NCI-H345 (cell line): ENCODE results near the gene TRAF2.

ENCODE experiments used
- DNase-seq: peaks from one replicate; lab custom pipeline; 2025; lab: John Stamatoyannopoulos, UW

Gene TRAF2

DNA sequence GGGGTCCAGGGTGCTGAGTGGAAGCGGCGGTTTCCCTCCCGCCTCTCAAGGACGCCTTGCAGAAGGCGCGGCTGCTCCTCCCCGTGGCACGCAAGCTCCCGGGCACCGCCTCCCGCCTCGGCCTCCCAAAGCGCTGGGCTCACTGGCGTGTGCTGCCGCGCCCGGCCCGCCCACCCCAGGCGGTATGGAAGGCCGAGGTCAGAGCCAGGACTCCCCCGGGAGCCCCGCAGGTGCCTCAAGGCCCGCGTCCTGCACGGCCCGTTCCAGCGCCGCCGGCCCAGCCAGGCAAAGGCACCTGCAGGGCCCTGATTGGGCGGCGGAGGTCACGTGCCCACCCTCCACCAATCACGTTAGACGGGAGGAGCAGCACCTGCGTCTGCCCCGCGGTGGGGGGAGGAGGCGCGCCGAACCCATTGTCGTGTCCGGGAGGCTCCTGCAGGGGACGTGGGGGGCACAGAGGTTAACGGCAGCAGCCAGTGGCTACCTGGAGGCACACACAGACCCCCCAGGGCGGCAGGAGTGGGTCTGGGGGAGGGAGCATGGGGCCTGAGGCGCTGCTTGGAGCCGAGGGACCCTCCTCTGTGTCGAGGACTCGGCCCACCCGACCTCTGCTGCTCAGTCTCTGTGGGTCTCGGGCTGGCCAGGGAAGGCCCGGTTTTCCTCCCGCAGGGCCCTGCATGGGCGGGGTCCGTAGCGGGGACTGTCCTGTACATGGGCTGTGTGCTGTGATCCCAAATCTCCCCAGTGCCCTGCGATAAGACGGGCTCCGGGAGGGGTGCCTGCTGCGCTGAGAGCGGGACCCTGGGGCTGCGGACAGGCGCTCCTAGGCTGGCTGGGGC, 63.7 kb downstream of the TRAF2 start:
- DNase-seq: peak; percentile 96

DNA sequence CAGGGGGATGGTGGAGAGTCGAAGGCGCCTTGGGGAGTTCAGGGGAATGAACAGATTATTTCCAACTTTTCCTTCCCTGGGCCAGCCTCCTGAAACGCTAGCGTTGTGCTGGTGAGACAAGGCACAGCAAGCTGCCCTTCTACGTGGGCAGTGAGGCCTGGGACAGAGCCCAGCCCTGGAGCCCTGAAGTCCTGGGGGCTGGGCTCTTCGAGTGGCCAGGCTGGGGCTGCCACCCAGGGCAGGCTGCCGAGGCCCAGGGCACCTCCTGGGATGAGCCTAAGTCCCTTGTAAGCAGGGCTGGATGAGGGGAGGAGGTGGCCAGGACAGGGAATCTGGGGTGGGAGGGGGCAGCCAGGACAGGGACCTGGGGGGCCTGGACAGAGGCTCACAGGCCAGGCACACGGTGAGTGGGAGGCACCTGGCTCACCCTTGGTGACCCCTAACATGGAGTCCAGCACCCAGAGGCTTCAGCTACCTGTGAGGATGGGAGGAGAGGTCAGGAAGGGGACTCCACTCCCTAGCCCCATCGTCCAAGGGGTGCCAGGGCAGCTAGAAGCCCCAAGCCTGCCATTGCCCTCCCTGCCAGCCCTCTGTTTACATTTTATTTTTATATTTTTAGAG, 64.5 kb downstream of the TRAF2 start:
- peak; percentile 16 for DNase-seq

DNA sequence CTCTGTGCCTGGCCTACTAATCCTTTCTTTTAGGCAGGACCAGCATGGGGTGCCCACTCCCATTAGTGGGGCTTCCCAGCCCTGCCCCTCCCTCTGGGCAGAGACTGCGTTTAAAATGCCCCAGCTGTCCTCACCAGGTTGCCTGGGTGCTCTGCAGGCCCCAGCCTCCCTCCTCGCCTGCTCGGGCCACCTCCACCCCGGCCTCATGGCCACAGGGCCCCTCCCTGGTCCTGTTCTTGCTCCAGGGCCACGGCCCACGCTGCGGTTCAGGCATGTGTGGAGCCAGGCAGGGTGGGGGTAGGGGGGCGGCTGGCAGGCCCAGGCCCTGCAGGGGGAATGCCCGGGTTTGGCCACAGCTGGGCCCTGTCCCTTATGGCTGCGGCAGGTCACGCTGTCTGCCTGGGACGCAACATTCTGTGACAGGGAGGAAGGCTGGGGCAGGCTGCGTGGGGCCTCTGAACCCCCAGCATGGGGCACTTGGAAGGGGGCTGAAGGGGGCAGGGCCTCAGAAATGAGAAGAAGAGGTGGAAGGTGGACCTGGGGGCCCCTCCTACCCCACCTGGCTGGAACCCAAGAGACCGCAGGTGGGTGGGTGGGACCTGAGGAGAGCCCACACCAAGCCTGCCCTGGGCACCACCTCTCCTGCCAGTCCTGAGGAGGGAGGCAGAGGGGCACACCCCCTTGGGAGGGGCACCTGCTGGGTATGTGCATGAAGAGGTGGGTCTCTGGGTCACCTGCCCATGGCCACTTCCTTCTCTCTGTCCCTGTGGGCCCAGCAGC, 65.4 kb downstream of the TRAF2 start, which contains the start of gene LCN12:
TSS of gene LCN12 (plus strand) at position 733 of the 780 bp plus-strand sequence. CDS start 55 bp downstream, outside the sequence.
- no peak for DNase-seq

DNA sequence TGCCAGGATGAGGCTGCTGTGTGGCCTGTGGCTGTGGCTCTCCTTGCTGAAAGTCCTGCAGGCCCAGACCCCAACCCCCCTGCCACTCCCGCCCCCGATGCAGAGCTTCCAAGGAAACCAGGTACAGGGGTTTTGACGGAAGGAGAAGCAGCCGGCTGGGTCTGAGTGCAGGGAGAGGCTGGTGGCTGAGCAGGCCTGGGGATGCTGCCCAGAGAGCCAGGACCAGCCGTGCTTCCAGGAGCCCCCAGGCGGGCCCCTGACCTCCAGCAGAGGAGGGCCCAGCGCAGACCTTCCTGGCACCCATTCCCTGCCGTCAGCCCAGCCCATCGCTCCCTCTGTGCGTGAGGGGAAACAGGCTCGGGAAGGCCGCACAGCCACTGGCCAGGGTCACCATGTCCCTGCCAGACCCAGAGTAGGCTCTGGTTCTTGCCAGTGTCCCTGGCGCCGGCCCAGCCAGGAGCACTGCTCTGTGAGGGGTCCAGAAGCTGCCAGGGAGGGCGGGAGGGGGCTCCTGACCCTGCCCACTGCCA, 66.1 kb downstream of the TRAF2 start:
- DNase-seq: no peak

DNA sequence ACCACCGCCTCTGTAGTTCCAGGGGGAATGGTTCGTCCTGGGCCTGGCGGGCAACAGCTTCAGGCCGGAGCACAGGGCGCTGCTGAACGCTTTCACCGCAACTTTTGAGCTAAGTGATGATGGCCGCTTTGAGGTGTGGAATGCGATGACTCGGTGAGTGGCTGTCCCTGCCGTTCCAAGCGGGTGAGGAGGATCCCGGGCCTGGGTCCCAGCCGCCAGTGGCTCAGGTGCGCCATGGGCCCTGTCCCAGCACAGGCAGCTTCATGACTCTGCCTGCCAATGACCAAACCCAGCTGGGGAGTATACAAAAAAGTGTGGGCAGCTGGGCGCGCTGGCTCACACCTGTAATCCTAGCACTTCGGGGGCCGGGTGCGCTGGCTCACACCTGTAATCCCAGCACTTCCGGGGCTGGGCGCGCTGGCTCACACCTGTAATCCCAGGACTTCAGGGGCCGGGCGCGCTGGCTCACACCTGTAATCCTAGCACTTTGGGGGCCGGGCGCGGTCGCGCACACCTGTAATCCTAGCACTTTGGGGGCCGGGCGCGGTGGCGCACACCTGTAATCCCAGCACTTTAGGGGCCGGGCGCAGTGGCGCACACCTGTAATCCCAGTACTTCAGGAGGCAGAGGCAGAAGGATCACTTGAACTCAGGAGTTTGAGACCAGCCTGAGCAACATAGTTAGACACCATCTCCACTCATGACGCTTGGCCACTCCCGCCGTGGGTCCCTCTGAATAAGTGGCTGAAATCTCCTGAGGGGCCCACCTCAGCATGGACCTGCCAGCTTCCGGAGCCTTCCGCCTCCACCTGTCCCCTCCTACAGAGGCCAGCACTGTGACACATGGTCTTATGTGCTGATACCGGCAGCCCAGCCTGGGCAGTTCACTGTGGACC, 66.8 kb downstream of the TRAF2 start:
- DNase-seq: no peak

DNA sequence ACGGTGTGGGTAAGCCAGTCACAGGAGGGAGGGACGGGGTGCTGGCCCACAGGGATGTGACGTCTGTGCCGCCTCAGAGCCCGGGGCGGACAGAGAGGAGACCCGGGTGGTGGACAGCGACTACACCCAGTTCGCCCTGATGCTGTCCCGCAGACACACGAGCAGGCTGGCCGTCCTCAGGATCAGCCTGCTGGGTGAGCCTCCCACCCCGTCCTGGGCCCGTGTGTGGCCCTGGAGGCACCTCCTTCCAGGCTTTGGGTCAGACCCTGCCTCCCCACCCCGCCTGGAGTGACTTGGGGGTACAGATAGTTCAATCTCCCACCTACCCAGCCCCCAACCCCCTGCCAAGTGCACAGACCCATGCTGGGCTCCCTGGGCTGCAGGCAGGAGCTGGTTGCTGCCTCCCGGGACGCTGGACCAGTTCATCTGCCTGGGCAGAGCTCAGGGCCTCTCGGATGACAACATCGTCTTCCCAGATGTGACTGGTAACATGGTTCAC, 67.5 kb downstream of the TRAF2 start:
- DNase-seq: no peak

DNA sequence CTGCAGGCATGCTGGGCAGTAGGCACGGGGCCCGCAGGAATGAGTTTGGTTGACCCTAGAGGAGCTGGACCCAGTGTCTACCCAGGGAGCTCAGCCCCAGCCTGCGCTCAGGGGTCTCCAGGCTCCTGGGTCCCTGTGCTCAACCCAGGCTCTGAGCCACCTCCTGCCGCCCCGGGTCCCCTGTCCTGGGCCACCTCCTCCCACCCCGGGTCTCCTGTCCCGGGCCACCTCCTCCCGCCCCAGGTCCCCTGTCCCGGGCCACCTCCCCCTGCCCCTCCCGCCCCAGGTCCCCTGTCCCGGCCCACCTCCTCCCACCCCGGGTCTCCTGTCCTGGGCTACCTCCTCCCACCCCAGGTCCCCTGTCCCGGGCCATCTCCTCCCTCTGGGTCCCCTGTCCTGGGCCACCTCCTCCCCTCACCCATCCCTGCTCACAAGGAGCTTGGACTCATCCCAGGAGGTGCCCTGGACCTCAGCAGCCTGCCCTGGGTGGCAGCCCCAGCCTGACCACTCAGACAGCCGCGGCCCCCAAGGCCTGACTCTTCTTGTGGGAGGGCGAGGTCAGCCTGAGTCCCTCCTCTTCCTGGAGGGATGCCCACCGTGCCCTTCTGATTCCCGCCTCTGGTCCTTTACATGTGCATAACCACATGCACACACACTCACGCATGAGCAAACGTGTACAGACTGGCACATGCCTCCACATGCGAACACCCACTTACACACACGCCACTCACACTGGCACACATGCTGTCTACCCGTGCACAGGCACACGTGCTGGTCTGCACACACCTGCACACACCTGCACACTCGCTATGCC, 68.2 kb downstream of the TRAF2 start:
- no peak for DNase-seq

DNA sequence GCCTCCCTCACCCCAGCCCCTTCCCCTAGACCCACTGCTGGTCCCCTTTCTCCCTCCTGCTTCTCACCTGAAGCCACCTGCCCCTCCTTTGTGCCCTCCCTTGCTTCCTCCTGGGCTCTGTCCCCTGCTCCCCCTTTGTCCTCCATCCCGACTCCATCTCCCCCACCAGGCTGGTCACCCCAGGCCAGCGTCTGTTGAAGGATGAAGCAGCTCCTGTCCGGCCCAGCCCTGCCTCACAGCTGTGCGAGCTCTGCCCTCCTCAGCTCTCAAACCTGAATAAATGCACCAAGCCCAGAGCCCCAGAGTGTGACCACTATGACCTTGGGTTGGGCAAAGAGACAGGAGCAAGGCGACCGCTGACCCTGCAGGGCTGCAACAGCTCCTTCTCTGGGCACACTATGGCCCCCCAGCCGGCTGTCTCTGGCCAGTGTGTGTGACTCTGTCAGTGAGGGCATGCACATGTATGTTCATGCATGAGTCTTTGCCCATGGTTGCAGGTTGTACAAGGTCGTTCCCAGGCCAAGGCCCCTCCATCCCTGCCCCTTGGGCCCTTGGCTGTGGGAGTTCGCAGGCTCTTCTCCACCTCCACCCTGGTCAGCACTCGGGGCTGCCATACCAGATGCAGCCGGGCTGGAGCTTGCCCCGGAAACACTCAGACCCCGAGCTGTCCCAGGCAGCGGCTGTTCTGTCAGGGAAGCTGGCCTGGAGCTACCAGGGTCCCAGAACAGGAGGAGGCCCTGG, 69.1 kb downstream of the TRAF2 start:
- no peak for DNase-seq

DNA sequence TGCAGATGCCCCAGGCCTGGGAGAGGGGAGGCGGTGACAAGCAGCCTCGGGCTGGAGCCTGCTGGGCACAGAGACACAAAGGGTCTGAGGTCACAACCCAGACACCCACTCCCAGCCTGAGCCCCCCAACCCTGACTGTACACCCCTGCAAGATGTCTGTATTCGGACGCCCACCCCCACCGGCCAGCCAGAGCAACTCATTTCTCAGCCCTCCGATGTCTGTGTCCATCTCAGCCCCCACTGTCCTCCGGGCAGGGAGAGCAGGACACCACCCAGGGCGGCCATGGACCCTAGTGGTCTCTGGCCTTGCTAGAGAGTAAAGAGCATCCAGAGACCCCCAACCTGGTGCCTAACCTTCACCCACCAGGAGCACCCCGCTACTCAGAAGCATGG, 69.6 kb downstream of the TRAF2 start:
- no peak for DNase-seq

DNA sequence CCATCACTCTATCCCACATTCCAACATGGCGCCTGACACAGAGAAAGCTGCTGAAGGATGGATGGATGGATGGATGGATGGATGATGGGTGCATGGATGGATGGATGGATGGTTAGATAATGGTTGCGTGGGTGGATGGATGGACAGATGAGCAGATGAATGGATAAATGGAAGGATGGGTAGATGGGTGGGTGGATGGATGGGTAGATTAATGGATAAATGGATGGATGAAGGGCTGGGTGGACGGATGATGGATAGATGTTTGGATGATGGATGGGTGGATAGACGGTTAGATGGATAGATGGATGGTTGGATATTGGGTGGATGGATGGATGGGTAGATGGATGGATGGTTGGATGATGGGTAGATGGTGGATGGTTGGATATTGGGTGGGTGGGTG, 70.3 kb downstream of the TRAF2 start:
- no peak for DNase-seq

DNA sequence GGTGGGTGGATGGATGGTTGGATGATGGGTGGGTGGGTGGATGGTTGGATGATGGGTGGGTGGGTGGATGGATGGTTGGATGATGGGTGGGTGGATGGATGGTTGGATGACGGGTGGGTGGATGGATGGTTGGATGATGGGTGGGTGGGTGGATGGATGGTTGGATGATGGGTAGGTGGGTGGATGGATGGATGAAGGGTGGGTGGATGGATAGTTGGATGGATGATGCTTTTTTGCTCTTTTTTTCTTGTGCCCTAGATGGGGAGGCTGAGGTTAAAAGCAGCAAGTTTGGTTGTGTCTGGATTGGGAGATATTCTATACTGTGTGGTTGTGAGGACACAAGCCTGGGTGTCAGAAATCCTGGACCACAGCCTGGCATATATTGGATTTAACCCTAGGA, 71.1 kb downstream of the TRAF2 start:
- DNase-seq: no peak

DNA sequence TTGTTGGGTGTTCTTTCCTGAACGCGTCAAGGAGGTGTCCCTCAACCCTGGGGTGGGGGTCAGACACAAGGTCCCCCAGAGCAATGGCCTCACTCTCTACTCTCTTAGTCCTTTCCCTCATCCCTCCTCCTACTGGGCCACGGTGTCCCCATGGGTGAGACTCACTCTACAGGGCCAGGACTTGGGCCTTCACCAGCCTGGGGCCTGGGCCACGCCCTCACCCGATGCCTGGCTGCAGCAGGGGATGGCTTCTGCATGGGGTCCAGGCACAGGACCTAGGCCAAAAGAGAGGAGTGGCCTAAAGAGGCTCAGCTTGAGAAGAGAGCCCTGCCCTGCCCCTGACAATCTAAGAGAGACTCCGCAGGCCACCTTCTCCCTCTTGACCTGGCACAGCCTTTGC, 71.6 kb downstream of the TRAF2 start:
- no peak for DNase-seq

DNA sequence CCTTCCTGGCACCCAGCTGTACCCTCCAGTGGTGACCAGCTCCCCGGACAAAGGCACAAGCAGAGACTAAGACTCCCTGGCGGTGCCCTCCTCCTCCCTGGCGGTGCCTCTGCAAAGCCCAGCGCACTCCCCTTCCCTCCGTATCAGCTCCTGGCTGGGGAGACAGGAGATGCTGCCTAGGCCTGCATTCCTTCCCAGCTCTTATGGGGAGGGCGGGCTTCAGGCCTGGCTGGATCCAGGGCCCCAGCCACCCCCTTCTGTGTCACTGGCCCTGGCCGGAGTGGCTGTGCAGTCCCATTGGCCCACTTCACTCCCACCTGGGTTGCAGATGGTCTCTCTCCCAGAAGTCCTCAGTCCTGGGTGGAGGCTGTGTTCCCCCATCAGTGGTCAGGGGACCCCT, 72.2 kb downstream of the TRAF2 start:
- DNase-seq: no peak

DNA sequence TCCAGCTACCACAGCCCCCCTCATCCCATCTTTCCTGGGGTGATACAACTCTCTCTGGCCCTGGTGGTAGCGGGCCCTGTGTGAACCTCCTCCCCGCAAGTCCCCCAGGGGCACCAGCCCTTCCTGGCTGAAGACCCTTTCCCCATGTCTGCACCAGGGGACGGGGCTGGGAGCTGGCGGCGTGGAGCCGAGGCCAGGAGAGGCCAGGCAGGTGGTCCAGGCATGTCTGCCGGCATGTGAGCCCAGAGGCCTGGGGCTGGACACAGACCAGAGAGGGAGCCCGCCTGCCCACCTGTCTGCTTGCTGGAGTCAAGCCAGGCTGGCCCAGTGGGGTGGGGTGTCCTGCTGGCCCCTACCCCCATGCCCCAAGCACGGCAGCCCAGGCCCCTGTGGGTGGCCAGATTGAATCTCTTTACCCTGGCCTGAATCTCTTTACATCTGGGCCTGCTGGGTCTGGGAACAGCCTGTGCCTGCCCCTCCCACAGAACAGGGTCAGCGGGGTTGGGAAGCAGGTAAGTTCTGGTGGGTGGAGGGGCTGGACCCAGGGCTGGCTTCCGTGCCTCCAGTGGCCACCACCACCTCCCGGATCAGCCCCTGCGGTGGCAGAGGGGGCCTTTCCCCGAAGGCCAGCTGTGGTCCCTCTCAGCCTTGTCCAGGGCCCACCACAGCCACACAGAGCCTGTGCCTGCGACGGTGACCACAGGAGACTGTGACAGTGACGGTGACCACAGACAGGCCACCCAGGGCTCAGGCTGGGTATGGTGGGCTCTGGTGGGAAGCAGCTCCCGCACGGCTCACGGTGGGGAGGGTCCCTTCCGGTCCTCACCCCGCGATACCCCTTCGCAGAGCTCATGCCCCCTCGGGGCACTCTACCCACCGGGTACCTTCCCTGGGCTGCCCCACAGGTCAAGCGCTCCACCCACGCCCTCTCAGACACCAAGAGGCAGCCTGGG, 72.9 kb downstream of the TRAF2 start:
- DNase-seq: no peak

DNA sequence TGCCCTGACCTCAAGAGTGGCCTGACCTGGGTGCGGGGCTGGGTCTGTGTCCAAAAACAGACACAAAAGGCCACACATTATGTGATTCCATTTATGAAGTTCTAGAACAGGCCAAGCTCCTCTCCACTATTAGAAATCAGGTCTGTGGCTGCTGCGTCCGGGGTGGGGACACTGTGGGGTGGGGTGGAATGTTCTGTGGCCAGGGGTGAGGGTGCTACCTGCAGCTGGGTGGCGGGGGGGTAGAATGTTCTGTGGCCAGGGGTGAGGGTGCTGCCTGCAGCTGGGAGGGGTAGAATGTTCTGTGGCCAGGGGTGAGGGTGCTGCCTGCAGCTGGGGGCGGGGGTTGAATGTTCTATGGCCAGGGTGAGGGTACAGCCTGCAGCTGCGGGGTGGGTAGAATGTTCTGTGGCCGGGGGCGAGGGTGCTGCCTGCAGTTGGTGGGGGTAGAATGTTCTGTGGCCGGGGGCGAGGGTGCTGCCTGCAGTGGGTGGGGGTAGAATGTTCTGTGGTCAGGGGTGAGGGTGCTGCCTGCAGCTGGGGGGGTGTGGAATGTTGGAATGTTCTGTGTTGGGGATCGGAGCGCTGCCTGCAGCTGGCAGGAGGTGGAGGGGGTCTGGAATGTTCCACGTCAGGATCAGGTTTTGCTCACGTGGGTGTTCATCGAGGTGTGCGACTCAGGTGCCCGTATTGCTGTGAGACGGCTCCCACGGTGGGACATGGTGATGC, 74.1 kb downstream of the TRAF2 start:
- no peak for DNase-seq

DNA sequence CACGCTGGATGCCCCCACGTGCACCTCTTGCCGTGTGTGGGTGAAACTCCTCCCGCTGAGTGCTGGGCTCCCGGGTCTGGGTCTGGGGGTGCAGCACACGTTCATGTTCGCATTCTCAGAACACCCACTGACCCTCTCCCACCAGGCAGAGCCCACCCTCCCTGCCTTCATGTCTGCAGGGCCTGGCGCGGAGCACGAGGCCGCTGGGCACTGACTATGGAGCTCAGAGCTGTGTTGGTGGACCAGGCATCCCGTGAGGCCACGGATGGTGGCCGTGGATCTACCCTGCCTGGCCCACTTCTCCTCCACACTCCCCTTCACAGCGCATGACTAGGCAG, 74.6 kb downstream of the TRAF2 start:
- no peak for DNase-seq

DNA sequence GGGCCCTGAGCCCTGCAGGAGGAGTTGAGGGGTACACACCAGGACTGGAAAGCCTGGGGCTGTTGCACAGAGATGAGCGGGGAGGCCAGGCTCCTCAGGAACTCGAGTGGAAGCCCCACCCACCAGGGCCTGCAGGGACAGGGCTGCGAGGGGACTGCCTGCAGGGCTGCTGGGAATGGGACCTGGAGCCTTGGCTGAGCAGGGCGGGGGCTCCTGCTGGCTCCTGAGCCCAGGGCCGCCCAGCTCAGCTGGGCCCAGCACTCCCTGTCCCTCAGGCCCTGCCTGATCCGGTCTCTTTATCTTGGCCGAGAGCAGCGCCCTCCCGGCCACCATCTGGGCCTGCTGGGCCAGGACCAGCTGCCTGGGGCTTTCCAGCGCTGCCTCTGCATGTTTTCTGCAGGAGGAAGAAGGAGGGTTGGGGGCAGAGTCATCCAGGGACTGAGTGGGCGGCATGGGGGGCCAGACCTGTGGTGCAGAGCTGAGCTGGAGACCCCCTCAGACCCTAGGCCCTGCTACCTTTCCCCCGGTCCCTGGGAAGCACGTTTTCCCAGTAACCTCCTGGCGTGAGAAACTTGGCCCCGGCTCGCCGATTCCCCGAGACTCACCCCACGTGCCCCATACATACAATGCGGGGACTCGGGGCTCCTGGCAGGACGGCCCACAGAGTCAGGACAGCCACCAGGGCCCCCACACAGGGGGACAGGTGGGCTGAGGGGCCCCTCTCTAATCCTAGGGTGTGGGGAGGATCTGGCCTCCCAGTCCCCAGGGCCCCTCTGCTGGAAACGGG, 75.2 kb downstream of the TRAF2 start:
- DNase-seq: no peak
